Measurements from ENCODE around the gene PRR7.

Gene PRR7

GRCh38 chr5:177478711-177479646 lies 32.4 kb downstream of the PRR7 start (continued):
- TF ChIP-seq PRDM1 (tag by site-specific recombination; IDR thresholded peaks at IDR 0.05) (no peak), ZSCAN4 (tag by site-specific recombination; IDR thresholded peaks at IDR 0.05) (no peak), EGR2 (tag by site-specific recombination; IDR thresholded peaks at IDR 0.05; ENCODE audit: low read depth) (peak; percentile 82), ZNF449 (tag by site-specific recombination; IDR thresholded peaks at IDR 0.05) (no peak), ZNF664 (tag by site-specific recombination; IDR thresholded peaks at IDR 0.05) (no peak), ZNF501 (tag by site-specific recombination; IDR thresholded peaks at IDR 0.05) (no peak), ZNF280C (tag by site-specific recombination; IDR thresholded peaks at IDR 0.05) (no peak), ZNF175 (tag by site-specific recombination; IDR thresholded peaks at IDR 0.05) (no peak), ZXDB (tag by site-specific recombination; IDR thresholded peaks at IDR 0.05) (no peak), ZSCAN5A (tag by site-specific recombination; IDR thresholded peaks at IDR 0.05) (no peak), PATZ1 (tag by site-specific recombination; IDR thresholded peaks at IDR 0.05) (peak; percentile 71), FEZF1 (tag by site-specific recombination; IDR thresholded peaks at IDR 0.05) (no peak), ZNF366 (tag by site-specific recombination; conservative IDR thresholded peaks at IDR 0.05) (no peak), ZNF596 (tag by site-specific recombination; IDR thresholded peaks at IDR 0.05) (no peak), ZNF274 (IDR thresholded peaks at IDR 0.05; ENCODE audit: low read length) (no peak), ZNF274 (tag by site-specific recombination; IDR thresholded peaks at IDR 0.05; ENCODE audit: borderline replicate concordance) (no peak), ZNF626 (tag by site-specific recombination; IDR thresholded peaks at IDR 0.05) (no peak), ZNF658 (tag by site-specific recombination; IDR thresholded peaks at IDR 0.05) (no peak), HOXD13 (CRISPR knock-in tag; IDR thresholded peaks at IDR 0.05; ENCODE audit: borderline replicate concordance) (no peak)
